Glutamatergic neuron (in vitro differentiated cells): ENCODE data around the gene CA5A. TPM values are rescaled to one million over a fixed set of nuclear protein-coding genes. Genes with fewer than 3 reads are reported as not detected.
"Not testable (repeated sequence)": the region's sequence is repeated elsewhere in the genome, so short reads cannot be mapped to it uniquely, and the experiment has no call there.

Source experiments
- DNase-seq: peaks from one replicate; pipeline ENCODE4 v3.0.0; 2022
- H3K27ac Mint-ChIP-seq: one replicate; pipeline ENCODE4 v1.8.0; 2020; ENCODE audit warnings: mild to moderate bottlenecking, mixed read lengths, inconsistent platforms; ENCODE audit not compliant: unreplicated experiment
- H3K27me3 Mint-ChIP-seq: one replicate; pipeline ENCODE4 v1.8.0; 2020; ENCODE audit warnings: mild to moderate bottlenecking, moderate library complexity, mixed read lengths, inconsistent platforms; ENCODE audit not compliant: unreplicated experiment
- H3K36me3 Mint-ChIP-seq: one replicate; pipeline ENCODE4 v1.8.0; 2020; ENCODE audit warnings: mild to moderate bottlenecking, mixed read lengths, inconsistent platforms; ENCODE audit not compliant: unreplicated experiment
- H3K4me1 Mint-ChIP-seq: one replicate; pipeline ENCODE4 v1.8.0; 2020; ENCODE audit warnings: mild to moderate bottlenecking, low read depth, mixed read lengths, inconsistent platforms; ENCODE audit not compliant: unreplicated experiment
- H3K4me3 Mint-ChIP-seq: one replicate; pipeline ENCODE4 v1.8.0; 2020; ENCODE audit warnings: mild to moderate bottlenecking, mixed read lengths, inconsistent platforms; ENCODE audit not compliant: unreplicated experiment
- H3K9me3 Mint-ChIP-seq: one replicate; pipeline ENCODE4 v1.8.0; 2020; ENCODE audit warnings: mild to moderate bottlenecking, moderate library complexity, mixed read lengths, inconsistent platforms; ENCODE audit not compliant: unreplicated experiment
- CTCF ChIP-seq: fragments of 200-600 bp; sonication (generic); IDR thresholded peaks from one replicate; pipeline ENCODE4 v1.5.0; 2021; ENCODE audit not compliant: partially characterized antibody, unreplicated experiment
- total RNA-seq: library from RNA; stranded (reverse); fragmentation: NEBNext Ultra II Directional; extraction: Animal tissue kit (Norgen Biotek cat#: 25700); gene quantifications from one replicate; pipeline ENCODE4 v1.2.1, GENCODE V29; 2021; ENCODE audit not compliant: unreplicated experiment

The CA5A gene
- total RNA-seq, 1 donor from 2014 or later: not detected

GRCh38 chr16:87891764-87892163 lies 44.6 kb downstream of the CA5A start:
- H3K4me1 Mint-ChIP-seq: no peaks in the 10 kb centered on the region
- TF ChIP-seq CTCF: no peak
- no peak for DNase-seq

GRCh38 chr16:87889762-87890161 lies 46.6 kb downstream of the CA5A start:
- DNase-seq, H3K27ac Mint-ChIP-seq, H3K36me3 Mint-ChIP-seq, H3K27me3 Mint-ChIP-seq, H3K9me3 Mint-ChIP-seq, H3K4me3 Mint-ChIP-seq, H3K4me1 Mint-ChIP-seq: not testable (repeated sequence)
- peak; percentile 21 for TF ChIP-seq CTCF

More at GRCh38 chr16:87891764-87892163, 44.6 kb downstream of the CA5A start:
- H3K27ac Mint-ChIP-seq: no peak overlapping the region
- no peak overlapping the region for H3K4me3 Mint-ChIP-seq
- H3K9me3 Mint-ChIP-seq: peaks cover 3% of the 10 kb centered on the region
- H3K36me3 Mint-ChIP-seq: peaks cover 6% of the 10 kb centered on the region
- no peaks in the 10 kb centered on the region for H3K27me3 Mint-ChIP-seq

- not testable (repeated sequence) for DNase-seq, H3K9me3 Mint-ChIP-seq, H3K4me3 Mint-ChIP-seq, H3K27ac Mint-ChIP-seq, H3K36me3 Mint-ChIP-seq, H3K27me3 Mint-ChIP-seq, H3K4me1 Mint-ChIP-seq
Measured at GRCh38 chr16:87888346-87888745, 48.0 kb downstream of the CA5A start.

GRCh38 chr16:87887931-87888330 lies 48.4 kb downstream of the CA5A start:
- H3K27ac Mint-ChIP-seq, DNase-seq, H3K27me3 Mint-ChIP-seq, H3K9me3 Mint-ChIP-seq, H3K36me3 Mint-ChIP-seq, H3K4me3 Mint-ChIP-seq, H3K4me1 Mint-ChIP-seq: not testable (repeated sequence)

- not testable (repeated sequence) for H3K4me3 Mint-ChIP-seq, H3K27me3 Mint-ChIP-seq, DNase-seq, H3K36me3 Mint-ChIP-seq, H3K4me1 Mint-ChIP-seq, H3K9me3 Mint-ChIP-seq
- H3K27ac Mint-ChIP-seq: peak overlapping the region; percentile 26
Measured at GRCh38 chr16:87885371-87885967, 50.9 kb downstream of the CA5A start.

- Mint-ChIP-seq H3K9me3 (peaks cover 8% of the 10 kb centered on the region), H3K36me3 (peaks cover 7% of the 10 kb centered on the region), H3K27me3 (peaks cover 2% of the 10 kb centered on the region), H3K4me1 (peaks cover 15% of the 10 kb centered on the region), H3K4me3 (no peak overlapping the region), H3K27ac (no peak overlapping the region)
- no peak for DNase-seq
- TF ChIP-seq CTCF: no peak
Measured at GRCh38 chr16:87882436-87883019, 53.8 kb downstream of the CA5A start.
